Testis (tissue), 2 donors: Measurements from ENCODE around the gene PIP5K1A.

Source experiments
- CTCF ChIP-seq, 3 experiments: fragments of 450-650 bp in 2 of 3; fragments of 200-600 bp in 1 of 3; sonication (generic) in 1 of 3; IDR thresholded peaks; one replicate each; pipeline ENCODE4 v1.5.1; 2016 to 2019; ENCODE audit warnings: antibody characterized with exemption in 3 of 3, mild to moderate bottlenecking in 2 of 3, moderate library complexity in 1 of 3
- POLR2A ChIP-seq: fragments of 450-650 bp; IDR thresholded peaks from one replicate; pipeline ENCODE4 v1.6.1; 2017; ENCODE audit warnings: antibody characterized with exemption, mild to moderate bottlenecking, moderate library complexity

- TF ChIP-seq POLR2A (no peak), CTCF (IDR thresholded peaks at IDR 0.05) (no peak)
Measured at GRCh38 chr1:151289991-151290708, 91.8 kb downstream of the PIP5K1A start.
